ENCODE data around the gene EDARADD. TPM values are rescaled to one million over a fixed set of nuclear protein-coding genes. Genes with fewer than 3 reads are reported as not detected.

Gene EDARADD
- total RNA-seq, 1 experiment from 2014 or later, result 35.4 TPM

DNA sequence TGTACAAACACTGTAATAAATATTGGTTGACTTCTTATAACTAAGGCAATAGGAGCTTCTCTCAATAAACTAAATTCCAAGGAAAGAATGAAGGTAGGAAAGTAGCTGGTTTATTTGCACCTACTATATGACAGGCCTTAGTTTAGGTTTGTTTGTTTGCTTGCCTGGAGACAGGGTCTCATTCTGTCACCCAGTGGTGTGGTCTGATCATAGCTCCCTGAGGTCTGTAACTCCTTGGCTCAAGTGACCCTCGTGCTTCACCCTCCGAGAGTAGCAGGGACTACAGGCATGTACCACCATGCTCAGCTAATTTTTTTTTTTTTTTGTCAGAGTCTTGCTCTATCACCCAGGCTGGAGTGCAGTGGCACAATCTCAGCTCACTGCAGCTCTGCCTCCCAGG is 1.9 kb upstream of the EDARADD start:
- TF ChIP-seq POLR2AphosphoS5 (IDR thresholded peaks at IDR 0.05; ENCODE audit: low read depth, low read length) (no peak), SIN3A (IDR thresholded peaks at IDR 0.05; ENCODE audit: borderline replicate concordance, insufficient read depth, low read depth, low read length) (no peak), TCF7L2 (IDR thresholded peaks at IDR 0.05; ENCODE audit: low read depth, low read length) (no peak)
- TF ChIP-seq, protein P1, sequence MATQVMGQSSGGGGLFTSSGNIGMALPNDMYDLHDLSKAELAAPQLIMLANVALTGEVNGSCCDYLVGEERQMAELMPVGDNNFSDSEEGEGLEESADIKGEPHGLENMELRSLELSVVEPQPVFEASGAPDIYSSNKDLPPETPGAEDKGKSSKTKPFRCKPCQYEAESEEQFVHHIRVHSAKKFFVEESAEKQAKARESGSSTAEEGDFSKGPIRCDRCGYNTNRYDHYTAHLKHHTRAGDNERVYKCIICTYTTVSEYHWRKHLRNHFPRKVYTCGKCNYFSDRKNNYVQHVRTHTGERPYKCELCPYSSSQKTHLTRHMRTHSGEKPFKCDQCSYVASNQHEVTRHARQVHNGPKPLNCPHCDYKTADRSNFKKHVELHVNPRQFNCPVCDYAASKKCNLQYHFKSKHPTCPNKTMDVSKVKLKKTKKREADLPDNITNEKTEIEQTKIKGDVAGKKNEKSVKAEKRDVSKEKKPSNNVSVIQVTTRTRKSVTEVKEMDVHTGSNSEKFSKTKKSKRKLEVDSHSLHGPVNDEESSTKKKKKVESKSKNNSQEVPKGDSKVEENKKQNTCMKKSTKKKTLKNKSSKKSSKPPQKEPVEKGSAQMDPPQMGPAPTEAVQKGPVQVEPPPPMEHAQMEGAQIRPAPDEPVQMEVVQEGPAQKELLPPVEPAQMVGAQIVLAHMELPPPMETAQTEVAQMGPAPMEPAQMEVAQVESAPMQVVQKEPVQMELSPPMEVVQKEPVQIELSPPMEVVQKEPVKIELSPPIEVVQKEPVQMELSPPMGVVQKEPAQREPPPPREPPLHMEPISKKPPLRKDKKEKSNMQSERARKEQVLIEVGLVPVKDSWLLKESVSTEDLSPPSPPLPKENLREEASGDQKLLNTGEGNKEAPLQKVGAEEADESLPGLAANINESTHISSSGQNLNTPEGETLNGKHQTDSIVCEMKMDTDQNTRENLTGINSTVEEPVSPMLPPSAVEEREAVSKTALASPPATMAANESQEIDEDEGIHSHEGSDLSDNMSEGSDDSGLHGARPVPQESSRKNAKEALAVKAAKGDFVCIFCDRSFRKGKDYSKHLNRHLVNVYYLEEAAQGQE (IDR thresholded peaks at IDR 0.05; ENCODE audit: insufficient read depth in 1 of 2, low read depth in 2 of 2, low read length in 1 of 2), result no peak
- TF ChIP-seq, protein P2, sequence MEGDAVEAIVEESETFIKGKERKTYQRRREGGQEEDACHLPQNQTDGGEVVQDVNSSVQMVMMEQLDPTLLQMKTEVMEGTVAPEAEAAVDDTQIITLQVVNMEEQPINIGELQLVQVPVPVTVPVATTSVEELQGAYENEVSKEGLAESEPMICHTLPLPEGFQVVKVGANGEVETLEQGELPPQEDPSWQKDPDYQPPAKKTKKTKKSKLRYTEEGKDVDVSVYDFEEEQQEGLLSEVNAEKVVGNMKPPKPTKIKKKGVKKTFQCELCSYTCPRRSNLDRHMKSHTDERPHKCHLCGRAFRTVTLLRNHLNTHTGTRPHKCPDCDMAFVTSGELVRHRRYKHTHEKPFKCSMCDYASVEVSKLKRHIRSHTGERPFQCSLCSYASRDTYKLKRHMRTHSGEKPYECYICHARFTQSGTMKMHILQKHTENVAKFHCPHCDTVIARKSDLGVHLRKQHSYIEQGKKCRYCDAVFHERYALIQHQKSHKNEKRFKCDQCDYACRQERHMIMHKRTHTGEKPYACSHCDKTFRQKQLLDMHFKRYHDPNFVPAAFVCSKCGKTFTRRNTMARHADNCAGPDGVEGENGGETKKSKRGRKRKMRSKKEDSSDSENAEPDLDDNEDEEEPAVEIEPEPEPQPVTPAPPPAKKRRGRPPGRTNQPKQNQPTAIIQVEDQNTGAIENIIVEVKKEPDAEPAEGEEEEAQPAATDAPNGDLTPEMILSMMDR (IDR thresholded peaks at IDR 0.05), result no peak; the same call in 1 of the 2 replicates
- intact Hi-C loops (cut with micrococcal nuclease; ENCODE audit: unreplicated experiment), result loop anchor here (10.0 kb wide), 2 partner anchors 107 to 287 kb away; partner anchors contain the start of gene ERO1B
- no peak for ATAC-seq

DNA sequence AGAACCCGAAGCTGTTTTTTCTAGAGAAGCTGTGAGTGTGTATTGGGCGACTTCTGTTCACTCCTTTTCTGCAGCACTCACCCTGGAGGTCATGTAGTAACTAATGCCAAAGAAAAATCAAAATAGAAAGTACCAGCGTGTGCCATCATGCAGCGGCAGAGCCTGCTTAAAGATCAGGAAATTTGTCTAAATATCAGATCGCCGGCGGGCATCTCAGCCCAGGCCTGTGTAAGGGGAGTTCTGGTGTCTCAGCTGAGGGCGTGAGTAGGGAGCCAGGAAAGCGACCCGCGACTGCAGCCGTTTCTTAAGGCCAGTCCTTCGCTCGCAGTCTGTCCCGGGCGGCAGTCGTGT is 768 bp downstream of the EDARADD start:
- ChIA-PET POLR2A (interaction anchor here (0.5 kb wide), 2 partner anchors 11 to 23 kb away, joined by 3 to 6 read pairs; no protein-coding TSS in a partner anchor), CTCF (no interaction called here)
- Histone ChIP-seq H3K9me3 (ENCODE audit: control insufficient read depth, insufficient read depth, low read depth, low read length) (no peaks in the 10 kb centered on the region), H3K27ac (ENCODE audit: low read length) (peak overlapping the region; percentile 98), H3K36me3 (ENCODE audit: control insufficient read depth, insufficient read depth, low read length) (no peaks in the 10 kb centered on the region), H3K4me3 (ENCODE audit: low read depth in 2 of 2, low read length in 2 of 2) (peak overlapping the region; percentile 72 to 95), H3K4me1 (ENCODE audit: control insufficient read depth, insufficient read depth, low read length) (peaks cover 55% of the 10 kb centered on the region), H3K27me3 (ENCODE audit: control insufficient read depth, insufficient read depth, low read length) (no peaks in the 10 kb centered on the region)
- BruUV-seq (replicated peaks), result no TSS peak
- intact Hi-C loops (cut with micrococcal nuclease; ENCODE audit: unreplicated experiment), result loop anchor here (5.0 to 10.0 kb wide), 3 partner anchors 110 to 290 kb away; partner anchors contain the start of genes ERO1B and LGALS8
- DNase-seq (ENCODE audit: low read depth, low spot score), result no peak
- no peak for ATAC-seq
- TF ChIP-seq TCF7L2 (IDR thresholded peaks at IDR 0.05; ENCODE audit: low read depth, low read length) (no peak), SIN3A (IDR thresholded peaks at IDR 0.05; ENCODE audit: borderline replicate concordance, insufficient read depth, low read depth, low read length) (no peak), POLR2AphosphoS5 (IDR thresholded peaks at IDR 0.05; ENCODE audit: low read depth, low read length) (no peak)
- TF ChIP-seq, protein P1 (IDR thresholded peaks at IDR 0.05; ENCODE audit: insufficient read depth in 1 of 2, low read depth in 2 of 2, low read length in 1 of 2), result no peak
- TF ChIP-seq, protein P2 (IDR thresholded peaks at IDR 0.05), result no peak
- in situ Hi-C loops (cut with HindIII; ENCODE audit: low pct_unique_long_range_greater_than_20kb, low sequenced_read_pairs), result no loop called here

More for the DNA sequence above, 1.9 kb upstream of the EDARADD start:
- Histone ChIP-seq H3K36me3 (ENCODE audit: control insufficient read depth, insufficient read depth, low read length) (no peaks in the 10 kb centered on the region), H3K4me3 (ENCODE audit: low read depth in 2 of 2, low read length in 2 of 2) (no peak overlapping the region), H3K27me3 (ENCODE audit: control insufficient read depth, insufficient read depth, low read length) (no peaks in the 10 kb centered on the region), H3K4me1 (ENCODE audit: control insufficient read depth, insufficient read depth, low read length) (peaks cover 37% of the 10 kb centered on the region), H3K9me3 (ENCODE audit: control insufficient read depth, insufficient read depth, low read depth, low read length) (no peaks in the 10 kb centered on the region), H3K27ac (ENCODE audit: low read length) (peak overlapping the region; percentile 75)
- DNase-seq (ENCODE audit: low read depth, low spot score), result no peak
- CTCF ChIA-PET, result interaction anchor here (0.6 kb wide), 1 partner anchor 54 kb away, joined by 4 read pairs; no protein-coding TSS in a partner anchor
- no TSS peak for BruUV-seq (replicated peaks)
- in situ Hi-C loops (cut with HindIII; ENCODE audit: low pct_unique_long_range_greater_than_20kb, low sequenced_read_pairs), result no loop called here
- POLR2A ChIA-PET, result no interaction called here
